ENCODE results near the gene NARS2.

DNA sequence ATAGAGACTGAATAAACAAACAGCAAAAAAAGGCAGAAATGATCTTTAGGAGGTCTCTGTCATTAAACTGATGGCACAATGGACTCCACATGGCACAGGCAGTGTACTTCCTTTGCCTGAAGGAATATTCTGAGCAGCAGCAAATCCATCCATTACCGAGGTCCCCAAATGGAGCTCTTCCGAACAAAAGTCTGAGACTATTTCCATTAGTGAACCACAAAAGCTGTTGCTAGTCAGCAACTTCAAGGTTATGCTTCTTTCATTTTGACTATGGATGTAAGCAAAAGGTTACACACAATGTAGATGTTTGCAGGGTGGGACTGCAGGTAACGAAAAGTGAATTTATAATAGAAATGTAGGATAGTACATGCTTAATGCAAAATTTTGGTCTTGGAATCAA lies 14.5 kb downstream of the NARS2 start:
- no peak for TF ChIP-seq POLR2A (IDR thresholded peaks at IDR 0.05; ENCODE audit: extremely low read depth, insufficient read length)
- TF ChIP-seq, protein P1, sequence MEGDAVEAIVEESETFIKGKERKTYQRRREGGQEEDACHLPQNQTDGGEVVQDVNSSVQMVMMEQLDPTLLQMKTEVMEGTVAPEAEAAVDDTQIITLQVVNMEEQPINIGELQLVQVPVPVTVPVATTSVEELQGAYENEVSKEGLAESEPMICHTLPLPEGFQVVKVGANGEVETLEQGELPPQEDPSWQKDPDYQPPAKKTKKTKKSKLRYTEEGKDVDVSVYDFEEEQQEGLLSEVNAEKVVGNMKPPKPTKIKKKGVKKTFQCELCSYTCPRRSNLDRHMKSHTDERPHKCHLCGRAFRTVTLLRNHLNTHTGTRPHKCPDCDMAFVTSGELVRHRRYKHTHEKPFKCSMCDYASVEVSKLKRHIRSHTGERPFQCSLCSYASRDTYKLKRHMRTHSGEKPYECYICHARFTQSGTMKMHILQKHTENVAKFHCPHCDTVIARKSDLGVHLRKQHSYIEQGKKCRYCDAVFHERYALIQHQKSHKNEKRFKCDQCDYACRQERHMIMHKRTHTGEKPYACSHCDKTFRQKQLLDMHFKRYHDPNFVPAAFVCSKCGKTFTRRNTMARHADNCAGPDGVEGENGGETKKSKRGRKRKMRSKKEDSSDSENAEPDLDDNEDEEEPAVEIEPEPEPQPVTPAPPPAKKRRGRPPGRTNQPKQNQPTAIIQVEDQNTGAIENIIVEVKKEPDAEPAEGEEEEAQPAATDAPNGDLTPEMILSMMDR (IDR thresholded peaks at IDR 0.05; ENCODE audit: low read depth, low read length) = no peak

All from NB4 (cell line).